HEK293T (cell line): ENCODE measurements around the gene IL7R.

Experiments used
- ARNT ChIP-seq: fragments of 450-650 bp; IDR thresholded peaks from 2 replicates; pipeline ENCODE4 v1.6.1; 2017; ENCODE audit warnings: mild to moderate bottlenecking
- ELF4 ChIP-seq: fragments of 450-650 bp; IDR thresholded peaks from 2 replicates; pipeline ENCODE4 v1.6.1; 2017; ENCODE audit warnings: antibody characterized with exemption
- FOXM1 ChIP-seq: fragments of 450-650 bp; IDR thresholded peaks from 2 replicates; pipeline ENCODE4 v1.6.1; 2017; ENCODE audit warnings: mild to moderate bottlenecking, borderline replicate concordance
- SP1 ChIP-seq: fragments of 450-650 bp; IDR thresholded peaks from 2 replicates; pipeline ENCODE4 v1.6.1; 2017
- TF ChIP-seq, protein P1 (sequence below): fragments of 450-650 bp; IDR thresholded peaks from 2 replicates; pipeline ENCODE4 v1.6.1; 2016

DNA sequence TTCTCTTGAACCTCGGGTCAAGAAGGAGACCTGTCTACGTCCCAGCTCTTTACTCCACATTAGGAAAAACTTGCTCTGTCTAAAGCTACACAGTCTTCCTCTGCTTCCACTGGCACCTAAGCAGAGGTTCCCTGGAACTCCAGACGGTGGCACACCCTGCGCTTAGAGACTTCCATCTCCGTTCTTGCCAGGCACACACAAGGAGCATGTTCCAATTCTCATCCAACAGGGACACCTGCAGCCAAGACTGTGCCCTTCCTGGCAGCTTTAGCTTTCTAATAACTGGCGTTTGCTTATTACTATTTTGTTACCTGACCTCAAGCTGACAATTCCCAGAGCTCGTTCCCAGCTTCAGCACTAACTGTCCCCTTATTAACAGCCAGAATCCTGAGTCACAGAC lies 65.8 kb downstream of the IL7R start:
- TF ChIP-seq ELF4 (no peak), SP1 (no peak), ARNT (no peak), FOXM1 (no peak)
- TF ChIP-seq, protein P1, sequence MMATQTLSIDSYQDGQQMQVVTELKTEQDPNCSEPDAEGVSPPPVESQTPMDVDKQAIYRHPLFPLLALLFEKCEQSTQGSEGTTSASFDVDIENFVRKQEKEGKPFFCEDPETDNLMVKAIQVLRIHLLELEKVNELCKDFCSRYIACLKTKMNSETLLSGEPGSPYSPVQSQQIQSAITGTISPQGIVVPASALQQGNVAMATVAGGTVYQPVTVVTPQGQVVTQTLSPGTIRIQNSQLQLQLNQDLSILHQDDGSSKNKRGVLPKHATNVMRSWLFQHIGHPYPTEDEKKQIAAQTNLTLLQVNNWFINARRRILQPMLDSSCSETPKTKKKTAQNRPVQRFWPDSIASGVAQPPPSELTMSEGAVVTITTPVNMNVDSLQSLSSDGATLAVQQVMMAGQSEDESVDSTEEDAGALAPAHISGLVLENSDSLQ, result no peak
